Subcutaneous adipose tissue (tissue), 4 donors: ENCODE measurements around the gene LRMDA. TPM values are rescaled to one million over a fixed set of nuclear protein-coding genes. Genes with fewer than 3 reads are reported as not detected.

Experiments
- total RNA-seq, 4 donors: library from RNA; depleted of rRNA; stranded (reverse); fragments of >200 nt; gene quantifications; one replicate each; pipeline ENCODE4 v1.1.0, GENCODE V29; 2016
- TF ChIP-seq, protein P1 (sequence below): fragments of 450-650 bp; IDR thresholded peaks from one replicate; pipeline ENCODE4 v1.5.1; 2016; ENCODE audit warnings: low read depth, mild to moderate bottlenecking, control low read depth, antibody characterized with exemption, moderate library complexity

The LRMDA gene
- total RNA-seq, 4 donors from 2014 or later: 17.4 to 92.1 (median 22.8) TPM

DNA sequence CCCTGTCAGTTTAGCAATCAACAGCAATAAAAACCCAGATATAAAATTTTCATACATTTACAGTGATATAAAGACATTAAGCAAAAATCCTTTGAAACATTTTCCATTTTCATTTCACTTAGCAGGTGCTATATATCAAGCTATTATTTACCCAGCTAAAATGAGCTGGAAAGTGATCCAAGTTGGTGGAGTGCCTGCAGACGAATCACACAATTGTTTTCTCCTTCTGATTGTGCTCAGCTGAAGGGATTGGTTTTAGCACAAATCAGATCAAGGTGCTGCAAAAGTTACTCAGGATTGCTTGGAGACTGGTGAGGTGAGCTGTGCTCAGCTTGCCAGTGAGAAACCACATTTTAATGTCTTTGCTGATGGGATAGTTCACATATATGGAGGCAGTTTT lies 138.1 kb downstream of the LRMDA start:
- TF ChIP-seq, protein P1, sequence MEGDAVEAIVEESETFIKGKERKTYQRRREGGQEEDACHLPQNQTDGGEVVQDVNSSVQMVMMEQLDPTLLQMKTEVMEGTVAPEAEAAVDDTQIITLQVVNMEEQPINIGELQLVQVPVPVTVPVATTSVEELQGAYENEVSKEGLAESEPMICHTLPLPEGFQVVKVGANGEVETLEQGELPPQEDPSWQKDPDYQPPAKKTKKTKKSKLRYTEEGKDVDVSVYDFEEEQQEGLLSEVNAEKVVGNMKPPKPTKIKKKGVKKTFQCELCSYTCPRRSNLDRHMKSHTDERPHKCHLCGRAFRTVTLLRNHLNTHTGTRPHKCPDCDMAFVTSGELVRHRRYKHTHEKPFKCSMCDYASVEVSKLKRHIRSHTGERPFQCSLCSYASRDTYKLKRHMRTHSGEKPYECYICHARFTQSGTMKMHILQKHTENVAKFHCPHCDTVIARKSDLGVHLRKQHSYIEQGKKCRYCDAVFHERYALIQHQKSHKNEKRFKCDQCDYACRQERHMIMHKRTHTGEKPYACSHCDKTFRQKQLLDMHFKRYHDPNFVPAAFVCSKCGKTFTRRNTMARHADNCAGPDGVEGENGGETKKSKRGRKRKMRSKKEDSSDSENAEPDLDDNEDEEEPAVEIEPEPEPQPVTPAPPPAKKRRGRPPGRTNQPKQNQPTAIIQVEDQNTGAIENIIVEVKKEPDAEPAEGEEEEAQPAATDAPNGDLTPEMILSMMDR: no peak

DNA sequence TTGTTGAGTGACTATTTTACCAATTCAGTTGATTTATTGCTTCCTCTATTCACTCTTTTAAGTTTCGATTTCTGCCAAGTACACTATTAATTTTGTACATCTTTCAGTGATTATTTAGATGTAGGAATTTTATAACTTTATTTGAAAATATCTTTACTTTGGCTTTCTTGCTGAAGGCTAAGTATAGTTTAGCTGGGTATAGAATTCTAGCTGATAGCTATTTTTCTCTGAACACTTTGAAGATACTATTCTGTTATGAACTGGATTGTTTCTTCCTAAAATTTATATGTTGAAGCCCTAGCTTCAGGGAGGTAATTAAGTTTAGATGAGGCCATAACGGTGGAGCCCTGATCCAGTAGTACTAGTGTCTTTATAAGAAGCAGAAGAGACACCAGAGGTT lies 141.1 kb downstream of the LRMDA start:
- TF ChIP-seq, protein P1: no peak

DNA sequence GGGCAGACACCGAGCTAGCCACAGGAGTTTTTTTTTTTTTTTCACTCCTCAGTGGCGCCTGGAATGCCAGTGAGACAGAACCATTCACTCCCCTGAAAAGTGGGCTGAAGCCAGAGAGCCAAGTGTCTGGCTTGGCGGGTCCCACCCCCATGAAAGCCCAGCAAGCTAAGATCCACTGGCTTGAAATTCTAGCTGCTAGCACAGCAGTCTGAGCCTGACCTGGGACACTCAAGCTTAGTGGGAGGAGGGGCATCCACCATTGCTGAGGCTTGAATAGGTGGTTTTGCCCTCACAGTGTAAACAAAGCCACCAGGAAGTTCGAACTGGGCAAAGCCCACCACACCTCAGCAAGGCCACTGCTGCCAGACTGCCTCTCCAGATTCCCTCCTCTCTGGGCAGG lies 144.5 kb downstream of the LRMDA start:
- TF ChIP-seq, protein P1: no peak

DNA sequence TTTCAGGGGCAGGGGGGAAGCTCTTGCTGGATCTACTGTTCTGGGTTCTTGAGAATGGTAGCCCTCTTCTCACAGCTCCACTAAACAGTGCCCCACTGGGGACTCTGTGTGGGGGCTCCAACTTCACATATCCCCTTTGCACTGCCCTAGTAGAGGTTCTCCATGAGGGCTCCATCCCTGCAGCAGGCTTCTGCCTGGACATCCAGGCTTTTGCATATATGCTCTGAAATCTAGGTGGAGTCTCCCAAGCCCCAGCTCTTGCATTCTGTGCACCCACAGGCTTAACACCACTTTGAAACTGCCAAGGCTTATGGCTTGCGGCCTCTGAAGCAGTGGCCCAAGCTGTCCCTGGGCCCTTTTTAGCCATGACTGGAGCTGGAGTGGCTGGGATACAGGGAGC lies 150.7 kb downstream of the LRMDA start:
- TF ChIP-seq, protein P1: no peak

DNA sequence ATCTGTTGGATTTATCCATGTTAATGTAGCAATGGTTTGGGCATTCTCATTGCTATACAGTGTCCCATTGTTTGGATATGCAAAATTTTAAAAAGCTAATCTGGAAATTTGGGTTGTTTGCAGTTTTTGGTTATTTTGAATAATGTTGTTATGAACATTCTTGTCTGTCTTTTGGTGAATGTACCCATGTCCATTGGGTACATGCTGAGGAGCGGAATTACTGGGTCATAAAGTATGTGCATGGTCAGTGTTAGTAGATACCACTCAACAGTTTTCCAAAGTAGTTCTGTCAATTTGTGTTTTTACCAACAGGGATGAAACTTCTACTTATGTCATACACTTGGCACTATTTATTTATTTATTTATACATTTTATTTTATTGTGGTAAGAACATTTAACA lies 153.9 kb downstream of the LRMDA start:
- TF ChIP-seq, protein P1: no peak

DNA sequence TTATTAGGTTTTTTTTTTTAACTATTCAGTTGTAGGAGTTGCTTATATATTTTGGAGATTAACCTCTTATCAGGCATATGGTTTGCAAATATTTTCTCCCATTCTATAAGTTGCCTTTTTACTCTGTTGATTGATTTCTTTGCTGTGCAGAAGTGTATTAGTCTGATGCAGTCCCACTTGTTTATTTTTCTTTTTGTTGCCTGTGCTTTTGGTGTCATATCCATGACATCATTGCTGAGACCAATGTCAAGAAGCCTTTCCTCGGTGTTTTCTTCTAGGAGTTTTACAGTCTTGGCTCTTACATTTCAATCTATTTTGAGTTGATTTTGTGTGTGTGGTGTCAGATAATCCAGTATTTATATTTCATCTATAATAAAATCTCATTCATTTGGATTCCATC lies 155.4 kb downstream of the LRMDA start:
- TF ChIP-seq, protein P1: no peak

DNA sequence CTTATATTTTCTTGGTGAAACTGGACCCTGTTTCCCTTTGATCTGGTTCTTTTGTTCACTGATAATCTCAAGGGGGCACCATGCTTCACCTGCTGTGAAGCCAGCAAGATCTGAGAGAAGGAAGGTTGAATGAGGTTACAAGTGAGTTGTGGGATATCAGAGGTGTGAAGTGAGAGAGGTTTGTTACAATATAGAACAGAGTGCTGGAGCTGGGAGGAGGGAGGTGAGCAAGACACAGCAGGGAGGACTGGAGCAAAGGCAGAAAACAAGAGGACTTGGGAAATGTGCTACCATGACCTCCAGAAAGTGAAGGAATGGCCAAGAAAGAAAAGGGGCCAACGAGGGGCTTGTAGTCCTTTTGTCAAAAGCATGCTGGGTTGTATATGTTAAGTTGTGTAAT lies 156.6 kb downstream of the LRMDA start:
- TF ChIP-seq, protein P1: no peak
